Small intestine (tissue), 7 donors: ENCODE data around the gene STPG4. TPM values are rescaled to one million over a fixed set of nuclear protein-coding genes. Genes with fewer than 3 reads are reported as not detected.

Source experiments
- DNase-seq, 2 donors: peaks; one replicate each; pipeline versions ENCODE4 v3.0.0 to v3.0.0-alpha.2; 2013
- FAIRE-seq: peaks from 2 replicates; lab custom pipeline; 2012; peaks lifted over from hg19 to GRCh38; lab: Jason Lieb, UNC
- H3K27ac ChIP-seq, 3 donors: one replicate each; pipeline ENCODE4 v1.5.1; 2013; ENCODE audit warnings: low read length in 2 of 3, mild to moderate bottlenecking in 2 of 3, control low read depth in 1 of 3, inconsistent platforms in 1 of 3, low read depth in 1 of 3, moderate library complexity in 1 of 3
- H3K27me3 ChIP-seq, 3 donors: one replicate each; pipeline ENCODE4 v1.6.1; 2013; ENCODE audit warnings: low read length in 3 of 3, inconsistent platforms in 1 of 3; ENCODE audit not compliant: control insufficient read depth in 3 of 3, insufficient read depth in 3 of 3
- H3K36me3 ChIP-seq, 3 donors: one replicate each; pipeline ENCODE4 v1.6.1; 2013; ENCODE audit warnings: low read length in 3 of 3, inconsistent platforms in 1 of 3, low read depth in 1 of 3, mild to moderate bottlenecking in 1 of 3, moderate library complexity in 1 of 3; ENCODE audit not compliant: control insufficient read depth in 3 of 3, insufficient read depth in 2 of 3
- H3K4me1 ChIP-seq, 3 donors: one replicate each; pipeline ENCODE4 v1.6.1; 2013; ENCODE audit warnings: low read length in 2 of 3, inconsistent platforms in 1 of 3, low read depth in 1 of 3, mild to moderate bottlenecking in 1 of 3, moderate library complexity in 1 of 3; ENCODE audit not compliant: control insufficient read depth in 3 of 3, insufficient read depth in 2 of 3
- H3K4me3 ChIP-seq, 3 donors: one replicate each; pipeline ENCODE4 v1.5.1; 2013; ENCODE audit warnings: low read length in 3 of 3, control low read depth in 1 of 3, inconsistent platforms in 1 of 3, low read depth in 1 of 3, mild to moderate bottlenecking in 1 of 3, moderate library complexity in 1 of 3
- H3K9me3 ChIP-seq, 2 donors: one replicate each; pipeline ENCODE4 v1.6.1; 2013; ENCODE audit warnings: low read depth in 1 of 2, low read length in 1 of 2; ENCODE audit not compliant: control insufficient read depth in 2 of 2, insufficient read depth in 1 of 2
- WGBS, 3 donors: extraction: QIAGEN DNeasy Blood & Tissue Kit; methylation state at CpG; one replicate each; pipeline ENCODE4 v1.1.7; 2013; 5-methylcytosine and 5-hydroxymethylcytosine counted together
- polyA plus RNA-seq, 4 donors: library from polyadenylated mRNA; stranded (reverse) in 3 of 4; unstranded in 1 of 4; fragments of 200-250 nt in 3 of 4; fragments of 120-200 nt in 1 of 4; gene quantifications; one replicate each; pipeline versions ENCODE4 v1.2.1 to v1.2.3, GENCODE V29; 2013
- donor health status: healthy with polysubstance abuse.
- donor health status: control.
- donor health status: control.
- donor health status: Bipolar disorder and iron deficiency.
- donor health status: healthy.

STPG4 gene
- polyA plus RNA-seq, 4 donors = 0.06 to 0.12 TPM; not detected in 2

DNA sequence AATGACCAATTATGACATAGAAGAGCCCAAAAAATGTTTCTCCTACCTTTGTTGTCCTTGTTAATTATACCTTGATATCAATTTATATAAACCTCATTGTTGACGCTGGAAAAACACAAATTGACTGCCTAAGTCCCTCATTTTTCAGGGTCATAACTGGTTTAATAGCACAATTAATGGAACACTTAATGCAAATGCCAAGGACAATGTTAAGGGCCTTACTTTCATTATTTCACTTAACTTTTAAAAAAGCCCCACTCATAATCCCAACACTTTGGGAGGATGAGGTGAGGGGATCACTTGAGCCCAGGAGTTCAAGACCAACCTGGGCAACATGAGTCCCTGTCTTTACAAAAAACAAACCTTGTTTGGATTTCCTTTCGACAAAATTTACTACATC lies 3.5 kb upstream of the STPG4 start:
- no peak for DNase-seq
- Histone ChIP-seq H3K27me3 (no peaks in the 10 kb centered on the region), H3K36me3 (peaks cover 0 to 18% (median 16%) of the 10 kb centered on the region in 3 donors), H3K4me3 (no peak overlapping the region), H3K27ac (no peak overlapping the region), H3K9me3 (no peaks in the 10 kb centered on the region), H3K4me1 (no peaks in the 10 kb centered on the region)
- FAIRE-seq = no peak
- 93 to 96% (median 95%) methylated on average over 2 of the region's 2 CpGs for WGBS, 3 donors

DNA sequence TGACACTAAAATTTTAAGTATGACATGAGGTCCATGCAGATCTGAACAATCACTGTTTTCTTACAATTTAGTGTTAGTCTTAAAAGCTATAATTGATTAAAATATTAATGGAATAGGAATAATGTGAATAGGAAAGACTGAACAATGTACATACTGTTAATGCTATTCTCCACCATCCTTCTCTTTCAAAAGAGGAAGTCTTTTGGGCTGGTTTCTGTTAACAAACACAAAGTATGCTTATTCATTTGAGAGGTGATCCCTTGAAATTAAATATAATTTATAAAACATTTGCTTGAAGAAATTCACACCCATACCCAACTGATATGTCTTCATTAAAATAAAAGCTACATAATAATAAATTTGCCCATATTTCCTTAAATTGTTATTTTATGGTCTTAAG lies 2.3 kb downstream of the STPG4 start:
- no peak for DNase-seq
- Histone ChIP-seq H3K4me1 (no peaks in the 10 kb centered on the region), H3K9me3 (no peaks in the 10 kb centered on the region), H3K4me3 (no peak overlapping the region), H3K36me3 (peaks cover 1 to 10% (median 4%) of the 10 kb centered on the region in 3 donors), H3K27me3 (no peaks in the 10 kb centered on the region), H3K27ac (no peak overlapping the region)
- FAIRE-seq = no peak

DNA sequence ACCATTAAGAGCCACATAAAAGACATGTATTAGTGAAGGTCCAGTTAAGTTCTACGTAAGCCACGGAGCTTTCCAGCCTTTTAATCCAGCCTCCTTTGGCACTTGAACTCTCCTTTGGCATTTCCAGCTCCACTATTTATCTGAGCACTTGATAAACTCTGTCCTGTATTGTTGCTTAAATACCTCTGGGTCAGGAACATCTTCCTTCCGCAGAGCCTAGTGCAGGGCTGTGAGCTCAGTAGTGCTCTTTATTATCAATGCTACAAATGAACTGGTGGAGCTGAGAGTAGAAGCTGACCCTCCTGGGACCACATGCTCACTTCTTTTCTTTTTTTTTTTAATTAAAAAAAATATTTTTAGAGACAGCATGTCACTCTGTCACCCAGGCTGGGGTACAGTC lies 4.9 kb downstream of the STPG4 start:
- Histone ChIP-seq H3K36me3 (peaks cover 2 to 16% (median 4%) of the 10 kb centered on the region in 3 donors), H3K4me3 (no peak overlapping the region), H3K27ac (no peak overlapping the region), H3K4me1 (peaks cover 0 to 1% (median 0%) of the 10 kb centered on the region in 3 donors), H3K9me3 (no peaks in the 10 kb centered on the region), H3K27me3 (no peaks in the 10 kb centered on the region)
- DNase-seq = no peak
- WGBS, 3 donors = 76 to 95% (median 89%) methylated on average over 3 of the region's 3 CpGs
- FAIRE-seq = no peak

DNA sequence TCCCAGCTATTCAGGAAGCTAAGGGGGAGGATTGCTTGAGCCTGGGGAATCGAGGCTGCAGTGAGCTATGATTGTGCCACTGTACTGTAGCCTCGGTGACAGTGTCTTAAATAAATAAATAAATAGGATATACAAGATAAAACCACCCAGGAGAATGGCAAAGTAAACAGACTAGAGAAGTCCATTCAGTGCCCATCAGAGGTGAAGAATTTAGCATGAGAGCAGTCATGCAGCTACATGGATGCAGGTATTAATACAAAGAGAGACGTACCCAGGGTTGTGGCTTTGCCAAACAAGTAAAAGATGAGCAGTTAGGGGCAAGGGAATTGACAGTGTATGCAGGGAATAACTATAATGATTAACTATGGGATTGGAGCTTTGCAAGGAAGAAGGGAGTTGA lies 8.1 kb downstream of the STPG4 start:
- Histone ChIP-seq H3K36me3 (peaks cover 0 to 13% (median 2%) of the 10 kb centered on the region in 3 donors), H3K27ac (no peak overlapping the region), H3K4me3 (no peak overlapping the region), H3K4me1 (peaks cover 0 to 4% (median 0%) of the 10 kb centered on the region in 3 donors), H3K9me3 (no peaks in the 10 kb centered on the region), H3K27me3 (no peaks in the 10 kb centered on the region)
- 87 to 97% (median 93%) methylated on average over 3 of the region's 3 CpGs for WGBS, 3 donors
- DNase-seq (no peak), FAIRE-seq (no peak)

DNA sequence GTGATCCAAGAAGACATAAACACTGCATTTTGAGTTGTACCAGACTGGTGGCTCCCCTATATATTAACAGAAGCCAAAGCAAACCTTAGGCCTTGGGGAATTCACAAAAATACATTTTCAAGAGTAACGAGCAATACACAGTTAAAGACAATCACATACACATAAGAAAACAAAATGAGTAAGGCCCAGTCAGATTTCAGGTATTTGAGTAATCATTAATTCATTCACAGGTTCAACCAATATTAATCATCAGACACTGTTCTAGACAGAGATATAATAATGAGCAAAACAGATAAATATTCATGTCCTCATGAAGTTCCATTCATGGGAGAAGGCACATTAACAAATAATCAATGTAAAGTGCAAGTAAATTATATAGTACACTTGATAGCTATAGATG lies 9.6 kb downstream of the STPG4 start:
- H3K9me3 ChIP-seq = no peaks in the 10 kb centered on the region
- no peak overlapping the region for H3K27ac ChIP-seq
- H3K4me3 ChIP-seq = no peak overlapping the region
- FAIRE-seq (no peak), DNase-seq (no peak)
- whole genome bisulfite sequencing, 3 donors = 90 to 98% (median 92%) methylated on average over 1 of the region's 1 CpG
- no peaks in the 10 kb centered on the region for H3K27me3 ChIP-seq
- H3K4me1 ChIP-seq = peaks cover 0 to 4% (median 0%) of the 10 kb centered on the region in 3 donors
- H3K36me3 ChIP-seq = peaks cover 0 to 13% (median 2%) of the 10 kb centered on the region in 3 donors

DNA sequence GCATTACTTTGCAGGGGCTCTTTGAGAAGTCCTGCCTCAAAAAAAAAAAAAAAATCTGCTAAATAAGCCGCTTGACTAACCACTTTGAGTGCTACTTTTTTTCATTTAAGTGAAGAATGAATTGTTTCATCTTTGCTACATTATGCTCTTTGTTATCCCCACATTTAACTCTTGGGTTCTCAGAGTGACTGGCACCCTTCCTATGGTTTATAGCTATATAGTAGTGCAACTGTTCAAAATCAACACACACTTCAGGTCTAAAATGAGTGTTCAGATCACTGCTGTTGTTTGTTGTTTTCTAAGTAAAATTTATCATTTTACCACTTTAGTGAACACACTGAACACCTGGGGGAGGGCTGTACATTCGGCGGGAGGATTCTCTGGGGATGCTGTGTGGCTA lies 13.6 kb downstream of the STPG4 start:
- no peak overlapping the region for H3K4me3 ChIP-seq
- DNase-seq (no peak), FAIRE-seq (no peak)
- H3K4me1 ChIP-seq = peaks cover 0 to 4% (median 0%) of the 10 kb centered on the region in 3 donors
- no peaks in the 10 kb centered on the region for H3K9me3 ChIP-seq
- peaks cover 0 to 3% (median 0%) of the 10 kb centered on the region in 3 donors for H3K36me3 ChIP-seq
- H3K27me3 ChIP-seq = no peaks in the 10 kb centered on the region
- H3K27ac ChIP-seq = no peak overlapping the region
- 84 to 89% (median 88%) methylated on average over 3 of the region's 3 CpGs for WGBS, 3 donors

DNA sequence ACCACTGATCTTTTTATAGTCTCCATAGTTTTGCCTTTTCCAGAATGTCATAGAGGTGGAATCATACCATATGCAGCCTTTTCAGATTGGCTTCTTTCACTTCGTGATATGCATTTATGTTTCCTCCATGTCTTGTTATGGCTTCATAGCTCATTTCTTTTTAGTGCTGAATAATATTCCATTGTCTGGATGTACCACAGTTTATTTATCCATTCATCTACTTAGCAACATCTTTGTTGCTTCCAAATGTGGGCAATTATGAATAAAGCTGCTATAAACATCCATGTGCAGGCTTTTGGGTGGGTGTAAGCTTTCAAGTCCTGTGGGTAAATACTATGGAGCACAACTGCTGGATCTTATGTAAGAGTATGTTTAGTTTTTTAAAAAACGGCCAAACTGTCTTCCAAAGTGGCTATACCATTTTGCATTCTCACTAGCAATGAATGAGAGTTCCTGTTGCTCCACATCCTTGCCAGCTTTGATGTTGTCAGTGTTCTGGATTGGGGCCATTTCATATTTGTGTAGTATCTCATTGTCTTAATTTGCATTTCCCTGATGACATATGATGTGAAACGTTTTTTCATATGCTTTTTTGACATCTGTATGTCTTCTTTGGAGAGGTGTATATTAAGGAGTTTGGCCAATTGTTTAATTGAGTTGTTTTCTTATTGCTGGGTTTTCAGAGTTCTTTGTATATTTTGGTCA lies 20.6 kb downstream of the STPG4 start:
- Histone ChIP-seq H3K9me3 (no peaks in the 10 kb centered on the region), H3K27ac (no peak overlapping the region), H3K27me3 (no peaks in the 10 kb centered on the region), H3K36me3 (no peaks in the 10 kb centered on the region), H3K4me3 (no peak overlapping the region), H3K4me1 (peaks cover 0 to 4% (median 0%) of the 10 kb centered on the region in 3 donors)
- DNase-seq = no peak
- 83 to 87% (median 86%) methylated on average over 3 of the region's 3 CpGs for WGBS, 3 donors
- FAIRE-seq = no peak

DNA sequence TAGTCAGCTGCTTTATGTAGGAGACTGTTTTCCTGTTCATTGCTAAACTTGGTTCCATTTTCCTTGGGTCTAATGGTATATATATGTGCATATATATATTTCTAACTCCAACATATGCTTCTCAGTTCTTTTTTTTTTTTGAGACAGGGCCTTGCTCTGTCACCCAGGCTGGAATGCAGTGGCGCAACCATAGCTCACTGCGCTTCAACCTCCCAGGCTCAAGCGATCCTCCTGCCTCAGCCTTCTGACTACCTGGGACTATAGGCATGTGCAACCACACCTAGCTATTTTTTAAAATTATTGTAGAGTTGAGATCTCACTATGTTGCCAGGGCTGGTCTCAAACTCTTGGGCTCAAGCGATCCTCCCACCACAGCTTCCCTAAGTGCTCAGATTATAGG lies 22.1 kb downstream of the STPG4 start:
- Histone ChIP-seq H3K27ac (no peak overlapping the region), H3K4me1 (peaks cover 0 to 10% (median 0%) of the 10 kb centered on the region in 3 donors), H3K4me3 (no peak overlapping the region), H3K36me3 (no peaks in the 10 kb centered on the region), H3K9me3 (peaks cover 0 to 3% of the 10 kb centered on the region in 2 donors), H3K27me3 (no peaks in the 10 kb centered on the region)
- no peak for DNase-seq
- no peak for FAIRE-seq
- WGBS, 3 donors = 95 to 96% (median 95%) methylated on average over 4 of the region's 4 CpGs
